DMS53 treated with DMSO at 0.1 percent for 48 hours (cell line): ENCODE data around the gene ZDBF2.
A peak's percentile ranks its signal among the peaks of the same experiment; 100 is the strongest.
"Not testable (repeated sequence)": the region's sequence is repeated elsewhere in the genome, so short reads cannot be mapped to it uniquely, and the experiment has no call there.

Experiments used
- DNase-seq: peaks from one replicate; lab custom pipeline; 2025; ENCODE audit not compliant: unreplicated experiment; lab: John Stamatoyannopoulos, UW

ZDBF2 gene

DNA sequence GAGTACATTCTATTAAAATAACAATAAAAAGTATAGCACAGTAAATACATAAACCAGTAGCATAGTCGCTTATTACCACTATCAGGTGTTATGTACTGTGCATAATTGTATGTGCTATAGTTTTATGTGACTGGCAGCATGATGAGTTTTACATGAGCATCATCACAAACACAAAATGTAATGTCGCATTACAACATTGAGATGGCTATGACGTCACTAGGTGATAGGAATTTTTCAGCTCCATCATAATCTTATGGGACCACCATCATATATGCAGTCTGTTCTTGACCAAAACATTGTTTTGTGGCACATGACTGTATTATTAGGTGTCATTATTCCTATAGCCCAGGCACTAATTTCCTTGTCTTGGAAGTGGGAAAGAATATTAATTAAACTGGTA is 48.6 kb downstream of the ZDBF2 start:
- DNase-seq, result no peak

DNA sequence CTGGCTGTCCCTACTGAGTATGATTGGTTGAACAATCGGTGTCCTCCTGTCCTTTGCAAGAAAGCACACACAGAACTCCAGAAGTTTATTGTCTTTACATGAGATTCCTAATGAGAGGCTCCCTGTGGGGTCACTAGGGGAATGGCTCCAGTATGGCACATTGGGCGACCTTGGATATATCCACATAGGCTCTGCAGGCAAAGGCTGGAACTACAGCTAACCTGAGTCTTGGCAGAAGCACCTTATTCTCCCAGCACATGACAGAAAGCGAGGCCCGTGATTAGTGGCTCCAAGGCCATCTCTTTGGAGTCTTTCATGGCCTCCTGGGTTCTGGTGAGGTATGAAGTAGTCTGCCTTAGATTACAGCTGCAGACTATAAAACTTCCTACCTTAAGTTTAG is 49.0 kb downstream of the ZDBF2 start:
- DNase-seq, result no peak

- DNase-seq, result no peak
Measured at GRCh38 chr2:206324869-206325268, 50.4 kb downstream of the ZDBF2 start.

GRCh38 chr2:206328974-206329373 is 54.5 kb downstream of the ZDBF2 start:
- no peak for DNase-seq

DNA sequence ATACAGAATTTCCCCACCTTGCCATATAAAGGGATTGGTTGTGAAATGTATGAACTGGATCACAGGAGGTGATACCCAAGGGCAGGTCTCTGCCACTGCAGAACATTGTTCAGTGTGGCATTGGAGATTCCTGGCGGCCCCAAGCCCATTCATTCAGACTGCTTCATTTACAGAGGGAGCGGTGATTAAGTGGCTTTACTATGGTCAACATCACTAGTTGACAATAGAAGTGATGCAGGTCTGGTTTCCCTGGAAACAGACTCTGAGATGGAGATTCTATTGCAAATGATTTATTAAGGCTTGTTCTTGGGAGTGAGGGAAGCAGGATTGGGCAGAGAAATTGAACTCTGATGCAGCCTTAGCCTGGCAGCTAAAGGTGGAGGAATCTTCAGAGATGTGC is 62.4 kb downstream of the ZDBF2 start:
- DNase-seq, result no peak

DNA sequence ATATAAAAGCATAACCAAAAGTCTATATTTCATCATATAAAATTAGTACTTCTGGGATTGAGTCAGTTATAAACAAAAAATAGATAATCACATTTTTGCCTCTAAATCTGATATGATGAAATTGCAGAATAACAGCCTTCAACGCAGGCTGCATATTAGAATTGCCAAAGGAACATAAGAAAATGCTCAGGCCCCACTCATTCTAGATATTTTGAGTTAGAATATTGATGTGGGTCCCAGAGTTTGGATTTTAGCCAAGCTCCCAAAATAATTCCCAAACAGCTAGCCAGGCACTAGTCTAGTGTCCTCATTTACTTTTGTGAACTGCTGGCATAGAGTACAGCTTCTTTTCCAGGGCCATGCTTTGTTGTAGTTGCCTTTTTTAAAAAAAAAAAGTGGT is 63.5 kb downstream of the ZDBF2 start:
- no peak for DNase-seq

- DNase-seq, result no peak
Measured at GRCh38 chr2:206341396-206341795, 66.9 kb downstream of the ZDBF2 start.

GRCh38 chr2:206343144-206343543 is 68.7 kb downstream of the ZDBF2 start:
- DNase-seq, result no peak

DNA sequence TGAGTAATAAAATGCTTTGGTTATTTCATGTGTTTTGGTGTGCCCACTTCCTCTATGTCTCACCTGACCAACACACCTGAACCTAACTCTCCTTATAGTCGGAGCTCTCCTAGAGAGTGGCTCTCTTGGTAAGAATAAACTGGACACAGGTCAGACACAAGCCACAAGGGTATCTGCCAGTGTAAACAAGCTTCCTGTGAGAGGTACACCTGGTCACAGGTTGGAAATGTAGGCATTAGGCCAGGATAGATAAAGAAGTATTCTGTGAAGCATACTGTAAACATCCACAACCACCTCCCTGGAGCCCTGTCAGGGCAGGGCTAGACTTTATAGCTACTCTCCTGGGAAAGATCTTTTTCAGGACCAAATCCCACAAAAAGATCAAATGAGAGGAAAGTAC is 69.4 kb downstream of the ZDBF2 start:
- peak; percentile 25 for DNase-seq

DNA sequence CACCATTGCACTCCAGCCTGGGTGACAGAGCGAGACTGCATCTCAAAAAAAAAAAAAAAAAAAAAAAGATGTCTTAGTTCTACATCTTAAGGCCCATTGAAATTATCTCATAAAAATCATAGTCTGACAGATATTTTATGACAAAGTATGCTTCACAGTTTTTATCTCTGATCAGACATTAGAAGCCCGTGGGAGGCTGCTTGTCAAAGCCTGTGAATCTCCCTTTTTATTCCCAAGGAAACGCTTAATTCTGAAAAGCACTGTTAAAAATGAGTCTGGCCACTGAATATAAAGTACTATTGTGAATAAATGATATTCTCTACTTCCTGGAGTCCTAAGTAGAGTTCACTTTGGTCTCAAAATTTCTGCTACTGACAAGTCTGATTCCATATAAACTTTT is 71.1 kb downstream of the ZDBF2 start:
- DNase-seq, result no peak

- DNase-seq, result no peak
Measured at GRCh38 chr2:206349375-206349774, 74.9 kb downstream of the ZDBF2 start.

DNA sequence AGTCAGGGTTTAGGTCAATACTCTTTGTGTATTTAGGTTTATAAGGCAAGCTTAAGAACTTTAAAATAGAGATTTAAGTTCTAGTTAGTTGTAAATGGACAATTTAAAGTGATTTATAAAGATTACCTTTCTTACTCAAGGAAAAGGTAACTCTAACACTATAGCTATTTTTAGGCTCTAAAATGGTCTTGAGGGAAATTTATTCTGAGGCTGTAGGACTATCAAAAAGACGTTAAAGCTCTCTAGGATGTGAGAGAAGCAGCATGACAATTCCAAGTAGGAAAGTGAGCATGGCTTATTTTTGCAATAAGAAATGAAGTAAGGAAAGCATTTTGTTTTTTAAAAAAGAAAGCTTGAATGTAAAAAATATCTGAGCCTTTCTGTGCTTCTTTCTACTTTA is 78.1 kb downstream of the ZDBF2 start:
- no peak for DNase-seq

DNA sequence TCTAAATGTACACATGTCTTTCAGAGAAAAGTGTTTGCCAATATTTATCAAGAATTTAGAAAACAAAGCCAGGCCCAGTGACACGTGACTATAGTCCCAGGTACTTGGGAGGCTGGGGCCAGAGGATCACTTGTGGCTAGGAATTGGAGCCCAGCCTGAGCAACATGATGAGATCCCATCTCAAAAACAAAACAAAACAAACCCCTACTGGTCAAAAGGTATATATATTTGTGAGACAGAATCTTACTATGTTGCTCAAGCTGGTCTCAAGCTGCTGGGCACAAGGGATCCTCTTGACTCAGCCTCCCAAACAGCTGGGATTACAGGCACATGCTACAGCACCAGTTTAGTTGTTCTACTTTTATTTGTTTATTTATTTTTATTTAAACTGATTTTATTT is 79.2 kb downstream of the ZDBF2 start:
- no peak for DNase-seq

- no peak for DNase-seq
Measured at GRCh38 chr2:206354129-206354528, 79.7 kb downstream of the ZDBF2 start.

DNA sequence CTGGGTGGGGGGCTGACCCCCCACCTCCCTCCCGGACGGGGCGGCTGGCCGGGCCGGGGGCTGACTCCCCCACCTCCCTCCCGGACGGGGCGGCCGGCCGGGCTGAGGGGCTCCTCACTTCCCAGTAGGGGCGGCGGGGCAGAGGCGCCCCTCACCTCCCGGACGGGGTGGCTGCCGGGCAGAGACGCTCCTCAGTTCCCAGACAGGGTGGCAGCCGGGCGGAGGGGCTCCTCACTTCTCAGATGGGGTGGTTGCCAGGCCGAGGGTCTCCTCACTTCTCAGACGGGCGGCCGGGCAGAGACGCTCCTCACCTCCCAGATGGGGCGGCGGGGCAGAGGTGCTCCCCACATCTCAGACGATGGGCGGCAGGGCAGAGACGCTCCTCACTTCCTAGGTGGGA is 82.4 kb downstream of the ZDBF2 start:
- not testable (repeated sequence) for DNase-seq

DNA sequence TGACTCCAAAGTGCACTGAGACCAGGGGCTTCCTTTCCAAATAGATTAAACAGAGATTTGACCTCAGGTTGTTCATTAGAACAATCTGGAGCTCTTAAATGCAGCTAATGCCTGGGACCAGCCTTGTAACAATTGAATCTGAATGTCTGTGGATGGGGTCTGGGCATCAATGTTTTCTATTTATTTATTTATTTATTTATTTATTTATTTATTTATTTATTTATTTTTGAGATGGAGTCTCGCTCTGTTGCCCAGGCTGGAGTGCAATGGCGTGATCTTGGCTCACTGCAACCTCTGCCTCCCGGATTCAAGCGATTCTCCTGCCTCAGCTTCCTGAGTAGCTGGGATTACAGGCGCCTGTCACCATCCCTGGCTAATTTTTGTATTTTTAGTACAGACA is 86.4 kb downstream of the ZDBF2 start:
- DNase-seq, result not testable (repeated sequence)

- no peak for DNase-seq
Measured at GRCh38 chr2:206361407-206362045, 87.1 kb downstream of the ZDBF2 start.
